HL-60/S4 treated with phorbol 12-myristate 13-acetate at 8.2 ng/mL for 4 days and 3 days (cell line): Measurements from ENCODE around the gene CFAP52.
"Not testable (repeated sequence)": the region's sequence is repeated elsewhere in the genome, so short reads cannot be mapped to it uniquely, and the experiment has no call there.

Source experiments
- in situ Hi-C: fragments of 300-500 bp; cut with MboI; formaldehyde crosslinking; loops from 2 replicates; pipeline ENCODE4 v1.15.0; 2022; ENCODE audit warnings: low sequenced_read_pairs

The CFAP52 gene

DNA sequence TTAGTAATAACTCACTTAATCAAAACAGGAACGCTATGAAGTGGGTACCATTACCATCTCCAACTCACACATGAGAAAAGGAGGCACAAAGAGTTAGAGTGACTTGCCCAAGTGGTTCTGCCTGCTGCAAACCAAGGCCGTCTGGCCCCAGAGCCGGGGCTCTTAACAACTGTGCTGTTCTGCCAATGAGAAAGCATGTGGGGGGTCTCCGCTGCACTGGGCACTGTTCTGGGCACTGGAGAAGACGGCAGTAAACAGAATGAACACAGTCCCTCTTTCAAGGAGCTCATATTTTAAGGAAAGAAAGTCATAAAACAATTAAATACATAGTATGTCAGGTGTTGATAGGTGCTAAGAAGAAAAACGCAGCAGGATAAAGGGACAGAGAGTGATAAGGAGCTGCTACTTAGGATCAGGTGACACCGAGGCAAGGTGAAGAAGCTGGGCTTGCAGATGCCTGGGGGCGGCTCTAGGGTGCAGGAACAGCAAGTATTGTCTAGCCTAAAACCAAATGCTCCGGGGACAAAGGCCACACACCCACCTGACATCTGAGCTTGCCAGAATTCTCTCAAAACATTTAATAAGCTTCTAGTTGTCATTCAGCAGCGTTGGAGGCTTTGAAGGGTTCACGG is 7.4 kb upstream of the CFAP52 start:
- in situ Hi-C loops, result no loop called here

- in situ Hi-C loops, result no loop called here
These were observed 5.2 kb upstream of the CFAP52 start for GRCh38 chr17:9571201-9571600.

DNA sequence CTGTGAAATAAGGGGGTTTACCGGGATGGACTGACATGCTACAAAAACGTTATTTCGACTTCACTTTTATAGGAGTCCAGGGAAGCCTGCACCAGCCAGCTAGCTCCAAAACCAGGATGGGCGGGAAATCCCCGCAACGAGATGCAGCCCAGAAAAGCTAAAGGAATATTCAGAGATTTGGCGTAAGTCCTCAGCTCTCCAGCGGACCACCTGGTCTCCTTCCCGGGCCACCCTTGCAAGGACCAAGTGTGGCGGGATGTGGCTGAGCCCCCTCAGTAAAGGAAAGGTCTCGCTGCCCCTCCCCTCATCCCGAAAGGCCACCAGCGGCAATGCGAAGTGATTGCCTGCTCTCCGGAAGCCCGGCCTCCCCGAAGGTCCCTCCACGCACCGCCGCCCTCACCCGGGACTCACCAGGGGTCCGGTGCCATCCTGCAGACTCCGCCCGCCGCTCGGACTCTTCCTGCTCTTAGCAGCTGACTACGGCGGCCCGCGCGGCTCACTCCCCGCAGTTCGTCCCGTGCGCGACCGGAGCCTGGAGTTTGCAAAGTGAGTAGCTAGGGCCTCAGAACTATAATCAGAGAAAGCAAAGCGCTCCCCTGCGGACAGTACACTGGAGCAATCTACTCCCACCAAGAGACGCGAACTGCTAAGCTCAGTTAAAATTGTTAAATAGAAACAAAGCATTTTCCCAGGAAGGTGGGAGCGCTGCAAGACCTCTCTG is 901 bp upstream of the CFAP52 start, which contains the start of gene STX8:
Gene STX8 (minus strand): TSS at position 440 of the 721 bp plus-strand sequence. CDS start 12 bp downstream, at position 428.
- in situ Hi-C loops, result no loop called here

GRCh38 chr17:9577373-9577709 is 899 bp downstream of the CFAP52 start:
- in situ Hi-C loops, result no loop called here

- in situ Hi-C loops, result no loop called here
These were observed 11.7 kb downstream of the CFAP52 start for GRCh38 chr17:9587969-9588656.

DNA sequence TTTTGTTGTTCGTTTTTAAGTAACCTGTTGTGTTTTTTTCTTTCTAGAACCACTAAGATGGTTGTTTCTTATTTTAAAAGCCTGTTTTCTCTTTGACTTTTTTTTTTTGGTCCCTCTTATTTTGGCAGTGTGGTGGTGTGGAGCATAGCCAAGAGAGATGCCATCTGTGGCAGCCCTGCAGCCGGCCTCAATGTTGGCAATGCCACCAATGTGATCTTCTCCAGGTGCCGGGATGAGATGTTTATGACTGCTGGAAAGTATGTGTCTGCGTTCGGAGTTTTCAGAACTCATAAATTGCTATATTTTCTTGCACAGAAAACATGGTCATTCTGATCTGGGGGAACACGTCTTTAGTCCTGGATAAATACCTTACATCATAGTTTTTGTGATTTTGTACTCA is 17.6 kb downstream of the CFAP52 start:
- in situ Hi-C loops, result no loop called here

- in situ Hi-C loops, result not testable (repeated sequence)
These were observed 21.2 kb downstream of the CFAP52 start for GRCh38 chr17:9597638-9598037.

GRCh38 chr17:9598661-9599060 is 22.2 kb downstream of the CFAP52 start:
- in situ Hi-C loops, result no loop called here

- in situ Hi-C loops, result not testable (repeated sequence)
These were observed 28.1 kb downstream of the CFAP52 start for GRCh38 chr17:9604583-9604982.

GRCh38 chr17:9606453-9606852 is 30.0 kb downstream of the CFAP52 start:
- in situ Hi-C loops, result no loop called here

- in situ Hi-C loops, result not testable (repeated sequence)
These were observed 30.6 kb downstream of the CFAP52 start for GRCh38 chr17:9607058-9607457.

GRCh38 chr17:9611557-9611956 is 35.1 kb downstream of the CFAP52 start:
- in situ Hi-C loops, result no loop called here

DNA sequence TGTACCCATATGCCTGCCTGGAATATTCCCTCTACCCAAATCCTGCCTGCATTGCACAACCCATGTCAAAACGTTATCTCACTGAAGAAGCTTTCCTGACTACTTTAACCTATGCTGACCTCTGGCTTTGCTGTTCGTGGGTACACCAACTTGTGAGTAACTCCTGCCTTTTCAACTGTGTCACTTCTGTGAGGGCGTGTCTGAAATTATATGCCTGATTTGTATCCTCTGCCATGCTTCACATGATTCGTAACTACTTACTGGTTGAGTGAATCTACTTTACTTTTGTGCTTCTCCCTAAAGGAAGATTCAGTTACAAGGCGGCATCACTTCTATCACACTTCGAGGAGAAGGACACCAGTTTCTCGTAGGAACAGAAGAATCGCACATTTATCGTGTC is 35.6 kb downstream of the CFAP52 start:
- in situ Hi-C loops, result no loop called here

DNA sequence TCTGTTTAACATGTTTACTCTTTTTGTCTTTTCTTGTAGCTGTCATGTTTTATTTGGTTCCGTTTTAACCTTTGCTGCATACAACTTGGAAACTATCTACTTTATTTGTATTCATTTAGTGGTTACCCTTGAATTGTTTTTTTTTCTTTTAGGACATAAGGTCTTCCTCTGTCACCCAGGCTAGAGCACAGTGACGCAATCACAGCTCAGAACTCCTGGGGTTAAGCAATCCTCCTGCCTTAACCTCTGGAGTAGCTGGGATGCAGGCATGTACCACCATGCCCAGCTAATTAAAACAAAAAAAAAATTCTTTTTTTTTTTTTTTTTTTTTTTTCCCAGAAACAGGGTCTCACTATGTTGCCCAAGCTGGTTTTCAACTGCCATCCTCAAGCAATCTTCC is 39.0 kb downstream of the CFAP52 start:
- in situ Hi-C loops, result no loop called here

GRCh38 chr17:9622961-9623360 is 46.5 kb downstream of the CFAP52 start:
- in situ Hi-C loops, result no loop called here

GRCh38 chr17:9628509-9628908 is 52.1 kb downstream of the CFAP52 start:
- in situ Hi-C loops, result no loop called here

- in situ Hi-C loops, result no loop called here
These were observed 56.3 kb downstream of the CFAP52 start for GRCh38 chr17:9632741-9633140.

DNA sequence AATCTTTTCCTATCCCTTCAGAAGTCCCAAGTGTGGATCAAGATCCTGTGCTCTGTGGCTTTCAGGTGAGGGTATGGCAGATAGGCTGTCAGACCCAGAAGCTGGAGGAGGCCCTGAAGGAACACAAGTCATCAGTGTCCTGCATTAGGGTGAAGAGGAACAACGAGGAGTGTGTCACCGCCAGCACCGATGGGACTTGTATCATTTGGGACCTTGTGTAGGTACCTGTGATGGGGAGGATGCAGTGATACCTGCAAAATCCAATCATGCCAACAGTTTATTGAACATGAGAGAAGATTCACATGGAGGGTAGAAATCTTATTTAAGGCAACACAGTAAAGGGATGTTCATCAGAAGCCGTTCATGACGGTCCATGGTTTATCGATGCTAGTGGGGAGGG is 58.9 kb downstream of the CFAP52 start:
- in situ Hi-C loops, result no loop called here

GRCh38 chr17:9636501-9636900 is 60.1 kb downstream of the CFAP52 start:
- in situ Hi-C loops, result no loop called here

DNA sequence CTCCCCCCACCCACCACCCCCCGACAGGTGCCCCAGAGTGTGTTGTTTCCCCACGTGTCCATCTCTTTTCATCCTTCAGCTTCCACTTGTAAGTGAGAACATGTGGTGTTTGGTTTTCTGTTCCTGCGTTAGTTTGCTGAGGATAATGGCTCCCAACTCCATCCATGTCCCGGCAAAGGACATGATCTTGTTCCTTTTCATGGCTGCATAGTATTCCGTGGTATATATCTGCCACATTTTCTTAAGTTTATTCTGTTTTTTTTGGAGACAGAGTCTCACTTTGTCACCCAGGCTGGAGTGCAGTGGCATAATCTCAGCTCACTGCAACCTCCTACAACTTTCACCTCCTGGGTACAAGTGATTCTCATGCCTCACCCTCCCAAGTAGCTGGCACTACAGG is 63.9 kb downstream of the CFAP52 start:
- in situ Hi-C loops, result not testable (repeated sequence)

- in situ Hi-C loops, result no loop called here
These were observed 67.2 kb downstream of the CFAP52 start for GRCh38 chr17:9643611-9644010.
